ENCODE results near the gene DRD3.

DNA sequence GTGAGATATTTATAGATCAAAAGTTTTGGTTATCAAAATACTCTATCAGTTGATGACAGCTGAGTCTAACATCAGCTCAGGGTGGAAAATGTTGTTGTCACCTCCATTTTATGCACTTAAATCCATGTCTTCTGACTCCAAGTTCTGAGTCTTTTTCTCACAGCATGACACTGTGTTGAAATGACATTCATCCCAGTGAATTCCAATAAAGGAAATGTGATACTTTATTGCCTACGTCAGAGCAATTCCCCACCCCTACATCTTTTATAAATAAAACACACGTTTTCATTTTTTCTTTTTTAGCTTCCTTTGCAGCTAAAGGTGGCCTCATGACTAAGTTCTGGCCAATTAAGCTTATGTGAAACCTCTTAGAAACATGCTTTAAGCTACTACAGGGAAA, 10.7 kb downstream of the DRD3 start:
- no peak for TF ChIP-seq HOXD13 (CRISPR knock-in tag; IDR thresholded peaks at IDR 0.05; ENCODE audit: borderline replicate concordance)
- TF ChIP-seq ZXDB (tag by site-specific recombination; IDR thresholded peaks at IDR 0.05), result no peak
- no peak for TF ChIP-seq REST (tag by site-specific recombination; IDR thresholded peaks at IDR 0.05)
- TF ChIP-seq, protein P1, sequence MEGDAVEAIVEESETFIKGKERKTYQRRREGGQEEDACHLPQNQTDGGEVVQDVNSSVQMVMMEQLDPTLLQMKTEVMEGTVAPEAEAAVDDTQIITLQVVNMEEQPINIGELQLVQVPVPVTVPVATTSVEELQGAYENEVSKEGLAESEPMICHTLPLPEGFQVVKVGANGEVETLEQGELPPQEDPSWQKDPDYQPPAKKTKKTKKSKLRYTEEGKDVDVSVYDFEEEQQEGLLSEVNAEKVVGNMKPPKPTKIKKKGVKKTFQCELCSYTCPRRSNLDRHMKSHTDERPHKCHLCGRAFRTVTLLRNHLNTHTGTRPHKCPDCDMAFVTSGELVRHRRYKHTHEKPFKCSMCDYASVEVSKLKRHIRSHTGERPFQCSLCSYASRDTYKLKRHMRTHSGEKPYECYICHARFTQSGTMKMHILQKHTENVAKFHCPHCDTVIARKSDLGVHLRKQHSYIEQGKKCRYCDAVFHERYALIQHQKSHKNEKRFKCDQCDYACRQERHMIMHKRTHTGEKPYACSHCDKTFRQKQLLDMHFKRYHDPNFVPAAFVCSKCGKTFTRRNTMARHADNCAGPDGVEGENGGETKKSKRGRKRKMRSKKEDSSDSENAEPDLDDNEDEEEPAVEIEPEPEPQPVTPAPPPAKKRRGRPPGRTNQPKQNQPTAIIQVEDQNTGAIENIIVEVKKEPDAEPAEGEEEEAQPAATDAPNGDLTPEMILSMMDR (tag by site-specific recombination; IDR thresholded peaks at IDR 0.05), result no peak
- no peak for TF ChIP-seq ZNF311 (tag by site-specific recombination; IDR thresholded peaks at IDR 0.05; ENCODE audit: borderline replicate concordance)
- TF ChIP-seq KLF8 (tag by site-specific recombination; IDR thresholded peaks at IDR 0.05), result no peak
- no peak for TF ChIP-seq ZNF366 (tag by site-specific recombination; conservative IDR thresholded peaks at IDR 0.05)
- no peak for TF ChIP-seq ATF2 (tag by site-specific recombination; IDR thresholded peaks at IDR 0.05; ENCODE audit: low read depth)
